Activated CD8-positive, alpha-beta memory T cell treated with anti-CD3 and anti-CD28 coated beads, Interleukin-2, amount 50 U/mL, for 48 hours (primary cell): Measurements from ENCODE around the gene IBTK.
"Not testable (repeated sequence)": the region's sequence is repeated elsewhere in the genome, so short reads cannot be mapped to it uniquely, and the experiment has no call there.

Experiments used
- DNase-seq: peaks from one replicate; pipeline ENCODE4 v3.0.0-alpha.2; 2020

Gene IBTK

DNA sequence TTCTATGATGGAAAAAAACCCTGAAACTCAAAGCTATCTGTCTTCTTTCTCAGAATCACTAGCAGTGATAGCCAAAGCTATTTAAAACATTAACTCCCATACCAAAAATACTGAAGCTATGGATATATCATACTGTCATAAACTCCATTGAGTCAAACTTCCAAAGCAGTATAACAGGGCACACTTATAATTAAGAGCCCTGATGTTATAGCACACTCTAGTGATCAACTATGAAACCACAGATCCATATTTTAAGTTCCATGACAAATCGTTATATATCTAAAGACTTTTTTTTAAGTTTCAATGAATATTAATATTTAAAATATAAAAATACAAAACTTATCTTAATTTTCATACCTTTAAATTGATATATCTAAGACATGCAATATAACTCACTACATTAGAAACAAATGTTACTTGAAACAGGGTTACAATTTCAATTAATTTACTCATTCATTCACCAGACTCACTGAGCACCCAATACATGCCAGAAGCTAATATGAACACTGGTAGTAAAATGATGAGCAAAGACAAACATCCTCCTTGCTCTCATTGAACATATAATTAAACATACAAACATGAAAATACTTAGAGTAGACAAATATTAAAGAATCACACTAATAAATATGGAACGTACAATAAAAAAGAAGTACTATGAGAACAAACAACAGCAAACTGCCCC lies 69.3 kb downstream of the IBTK start:
- DNase-seq: no peak

DNA sequence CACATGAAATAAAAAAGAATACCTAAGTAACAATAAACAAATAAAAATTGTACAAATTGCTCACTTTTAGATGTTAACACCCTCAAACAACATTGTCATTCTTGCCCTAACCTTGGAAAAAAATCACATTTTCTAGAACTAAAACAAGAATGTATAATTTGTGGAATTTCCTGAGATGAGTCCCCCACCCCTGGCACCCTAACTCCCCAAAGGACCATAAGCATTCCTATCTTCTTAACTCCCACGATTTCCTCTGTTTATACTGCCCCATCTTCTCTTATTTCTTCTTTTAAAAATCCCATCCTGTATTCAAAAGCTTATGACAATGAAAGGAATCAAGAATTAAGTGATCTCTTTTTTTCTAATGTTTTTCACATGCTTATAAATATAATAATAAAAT lies 70.9 kb downstream of the IBTK start:
- no peak for DNase-seq

DNA sequence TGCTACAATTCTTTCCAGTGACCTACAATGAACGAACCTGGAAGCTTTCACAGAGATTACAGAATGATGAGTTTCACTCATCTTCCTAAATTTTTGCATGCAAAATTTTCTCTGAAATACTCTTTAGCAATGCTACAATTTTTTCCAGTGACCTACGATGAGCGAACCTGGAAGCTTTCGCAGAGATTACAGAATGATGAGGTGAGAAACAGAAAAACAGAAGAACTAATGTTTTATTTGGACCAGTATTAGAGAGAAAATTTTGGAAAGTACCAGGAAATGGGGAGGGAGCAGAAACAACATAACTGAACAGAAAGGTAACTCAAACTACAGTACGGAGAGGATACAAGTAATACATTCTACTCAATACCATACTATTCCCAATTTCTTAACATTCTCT lies 75.0 kb downstream of the IBTK start:
- DNase-seq: no peak

DNA sequence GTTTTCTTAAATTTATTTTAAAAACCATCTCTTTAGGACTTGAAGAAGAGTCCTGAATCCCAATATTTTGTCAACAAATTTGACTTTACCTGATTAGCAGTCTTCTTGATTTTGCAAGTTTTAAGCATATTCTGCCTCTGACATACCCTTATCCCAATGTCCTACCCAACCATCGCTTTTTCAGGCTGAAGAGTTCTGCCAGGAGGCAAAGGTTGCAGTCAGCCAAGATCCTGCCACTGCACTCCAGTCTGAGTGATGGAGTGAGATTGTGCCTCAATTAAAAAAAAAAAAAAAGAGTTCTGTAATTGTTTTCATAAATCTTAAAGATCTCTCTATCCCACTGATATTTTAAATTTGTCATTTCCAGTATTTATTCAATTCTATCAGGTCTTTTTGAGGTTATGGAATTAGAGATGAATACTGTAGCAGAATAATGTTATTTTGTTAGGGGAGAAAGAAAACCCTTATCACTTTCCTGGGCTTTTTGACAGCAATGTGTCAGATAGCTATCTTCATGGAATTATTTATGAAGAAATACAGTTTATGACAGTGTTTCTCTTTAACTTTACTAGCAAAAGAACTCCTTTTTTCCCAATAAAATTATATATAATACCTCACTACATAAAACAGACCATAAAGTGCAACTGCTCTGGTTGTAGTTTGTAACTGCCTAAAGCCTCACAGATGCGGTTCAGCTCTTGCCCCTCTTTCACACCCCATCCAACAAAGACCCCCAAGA lies 78.2 kb downstream of the IBTK start:
- DNase-seq: no peak

DNA sequence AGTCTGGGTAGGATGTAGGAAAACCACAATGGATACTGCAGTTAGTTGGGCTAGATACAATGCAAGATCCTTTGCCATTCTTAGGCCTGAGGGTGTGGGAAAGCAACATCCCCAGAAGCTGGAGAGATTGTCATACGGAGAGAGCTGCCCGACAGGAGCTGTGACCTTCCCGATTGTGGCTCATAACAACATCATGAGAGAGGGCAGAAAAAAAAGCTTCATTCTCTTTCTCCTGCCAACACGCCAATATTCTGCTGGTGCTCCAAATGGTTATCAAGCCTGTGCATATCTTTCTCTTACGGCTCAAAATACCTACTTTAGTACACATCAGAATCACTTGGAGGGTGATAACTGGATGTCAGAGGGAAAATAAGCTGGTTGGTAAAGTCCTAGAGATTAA lies 81.1 kb downstream of the IBTK start:
- DNase-seq: no peak

DNA sequence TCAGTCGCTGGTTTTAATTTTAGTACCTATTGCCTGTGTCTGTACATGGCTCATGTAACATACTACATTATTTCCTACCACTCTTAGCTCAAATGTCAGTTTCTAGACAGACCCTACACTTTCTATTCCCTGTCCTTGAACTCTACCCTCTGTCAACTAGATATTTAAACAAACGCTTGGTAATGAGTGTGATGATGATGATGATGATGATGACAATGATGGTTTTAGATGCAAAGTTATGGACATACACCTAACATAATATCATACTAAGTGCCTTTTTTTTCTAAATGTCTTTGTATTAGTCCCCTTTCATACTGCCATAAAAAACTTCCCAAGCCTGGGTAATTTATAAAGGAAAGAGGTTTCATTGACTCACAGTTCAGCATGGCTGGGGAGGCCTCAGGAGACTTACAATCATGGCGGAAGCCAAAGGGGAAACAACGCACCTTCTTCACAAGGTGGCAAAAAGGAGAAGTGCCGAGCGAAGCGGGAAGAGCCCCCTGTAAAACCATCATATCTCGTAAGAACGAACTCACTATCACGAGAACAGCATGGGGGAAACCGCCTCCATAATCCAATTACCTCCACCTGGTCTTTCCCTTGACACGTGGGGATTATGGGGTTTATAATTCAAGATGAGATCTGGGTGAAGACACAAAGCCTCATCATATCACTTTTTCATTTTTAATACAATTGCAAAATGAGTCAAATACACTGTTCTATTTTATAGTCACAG lies 87.1 kb downstream of the IBTK start:
- no peak for DNase-seq

DNA sequence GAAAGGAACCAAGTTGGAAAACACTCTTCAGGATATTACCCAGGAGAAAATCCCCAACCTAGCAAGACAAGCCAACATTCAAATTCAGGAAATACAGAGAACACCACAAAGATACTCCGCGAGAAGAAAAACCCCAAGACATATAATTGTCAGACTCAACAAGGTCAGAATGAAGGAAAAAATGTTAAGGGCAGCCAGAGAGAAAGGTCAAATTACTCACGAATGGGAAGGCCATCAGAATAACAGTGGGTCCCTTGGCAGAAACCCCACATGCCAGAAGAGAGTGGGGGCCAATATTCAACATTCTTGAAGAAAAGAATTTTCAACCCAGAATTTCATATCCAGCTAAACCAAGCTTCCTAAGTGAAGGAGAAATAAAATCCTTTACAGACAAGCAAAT lies 94.8 kb downstream of the IBTK start:
- DNase-seq: not testable (repeated sequence)

DNA sequence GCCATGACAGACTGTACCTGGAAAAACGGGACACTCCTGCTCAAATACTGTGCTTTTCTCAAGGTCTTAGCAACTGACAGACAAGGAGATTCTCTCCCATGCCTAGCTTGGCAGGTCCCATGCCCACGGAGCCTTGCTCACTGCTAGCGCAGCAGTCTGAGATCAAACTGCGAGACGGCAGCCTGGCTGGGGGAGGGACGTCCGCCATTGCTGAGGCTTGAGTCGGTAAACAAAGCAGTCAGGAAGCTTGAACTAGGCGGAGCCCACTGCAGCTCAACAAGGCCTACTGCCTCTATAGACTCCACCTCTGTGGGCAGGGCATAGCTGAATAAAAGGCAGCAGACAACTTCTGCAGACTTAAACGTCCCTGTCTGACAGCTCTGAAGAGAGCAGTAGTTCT lies 96.4 kb downstream of the IBTK start:
- DNase-seq: not testable (repeated sequence)

DNA sequence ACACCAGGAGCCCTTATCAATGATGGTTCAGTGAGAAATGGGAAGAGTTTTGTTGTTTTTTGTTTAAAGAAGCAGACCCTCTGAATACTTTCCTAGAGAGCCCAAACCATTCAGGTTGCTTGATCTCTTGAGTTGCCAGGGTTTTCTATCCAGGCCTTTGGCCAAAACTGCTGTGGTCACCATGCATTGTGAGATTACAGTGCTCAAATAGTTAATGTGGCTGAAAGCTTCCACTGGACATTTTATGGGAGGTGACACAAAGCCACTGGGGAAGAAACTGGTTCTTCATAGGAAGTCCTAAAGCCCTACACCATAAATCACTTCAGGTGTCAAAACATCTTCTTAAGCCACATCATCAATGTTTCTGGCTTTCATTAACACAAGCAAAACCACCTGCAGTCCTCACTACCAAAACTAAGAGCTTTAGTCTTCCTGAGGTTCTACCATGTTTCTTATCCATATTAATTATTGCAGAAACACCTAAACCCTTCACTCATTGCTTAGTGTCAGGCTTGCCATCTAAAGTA lies 101.6 kb downstream of the IBTK start:
- no peak for DNase-seq

DNA sequence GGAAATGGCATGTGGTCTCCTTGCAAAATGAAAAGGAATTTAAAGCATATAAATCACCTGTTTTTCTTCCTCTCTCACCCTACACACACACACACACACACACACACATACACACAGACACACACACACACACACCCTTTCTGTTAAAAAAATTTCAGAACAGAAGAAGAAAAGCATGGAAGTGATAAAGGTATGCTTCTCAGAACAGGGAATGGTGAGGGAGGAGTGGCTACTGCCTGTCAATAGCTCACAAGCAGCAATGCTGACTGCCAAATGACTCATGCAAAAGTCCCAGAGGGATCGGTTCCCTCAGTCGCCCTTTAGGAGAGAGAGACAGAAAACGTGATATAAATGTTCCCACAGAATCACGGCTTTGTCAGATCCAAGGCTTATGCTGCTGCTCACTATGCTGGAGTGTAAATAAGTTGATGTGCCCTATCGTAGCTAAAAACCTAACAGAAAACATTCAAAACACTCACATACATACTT lies 102.6 kb downstream of the IBTK start:
- no peak for DNase-seq

DNA sequence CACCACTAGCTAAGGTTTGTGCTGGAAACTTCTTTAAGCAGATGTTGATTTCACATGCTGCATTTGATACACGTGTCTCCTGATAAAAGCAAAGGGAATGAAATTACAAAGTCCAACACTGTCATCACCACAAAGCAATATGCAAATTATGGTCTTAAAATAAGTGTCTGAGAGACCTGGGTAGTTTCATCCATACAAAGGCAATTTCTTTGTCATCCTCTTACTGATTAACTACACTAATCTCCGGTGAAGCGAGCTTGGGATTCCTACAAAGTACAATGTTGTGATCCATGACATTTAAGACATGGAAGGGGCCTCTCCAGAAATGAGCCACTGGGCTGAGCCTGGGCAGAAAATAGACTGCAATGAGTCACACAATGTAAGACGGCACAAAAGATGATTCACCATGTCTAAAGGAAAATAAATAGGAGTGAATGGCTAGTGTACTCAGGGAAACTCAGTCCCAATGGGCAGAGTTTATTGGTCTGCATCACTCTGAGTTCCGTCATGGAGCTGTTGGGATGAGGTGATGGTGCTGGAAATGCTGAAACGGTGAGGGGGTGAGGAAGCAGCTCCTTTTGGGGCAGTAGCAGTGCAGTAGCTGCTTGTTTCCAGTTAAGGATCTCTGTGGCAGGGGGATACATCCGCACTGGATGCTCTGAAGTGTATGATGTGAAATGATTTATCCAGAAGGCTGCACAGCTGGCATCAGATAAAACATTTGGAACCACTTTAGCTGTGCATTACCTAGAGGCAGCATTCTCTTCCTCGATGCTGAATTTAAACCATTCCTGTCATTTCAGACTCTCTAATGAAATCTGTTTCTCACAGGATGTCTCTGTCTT lies 103.3 kb downstream of the IBTK start:
- DNase-seq: no peak

DNA sequence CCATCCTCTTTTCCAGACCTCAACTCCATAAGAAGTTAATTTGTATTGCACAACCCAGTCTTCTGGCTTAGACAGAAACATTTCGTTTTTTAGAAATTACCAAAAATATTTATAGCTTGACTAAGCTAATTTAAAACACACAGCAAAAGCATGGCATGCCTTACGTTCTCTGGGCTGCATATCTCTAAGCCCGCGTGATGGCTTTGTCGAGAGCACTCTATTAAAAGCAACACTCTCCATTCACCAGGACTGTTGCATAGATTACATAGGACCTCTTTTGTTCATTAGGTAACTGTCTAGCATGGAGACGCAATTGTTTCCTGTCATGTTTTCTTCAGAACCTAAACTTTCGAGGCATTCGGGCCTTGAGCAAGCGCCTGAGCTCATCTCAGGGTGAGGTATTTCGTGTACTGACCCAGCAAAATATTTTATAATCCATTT lies 104.5 kb downstream of the IBTK start:
- DNase-seq: no peak

DNA sequence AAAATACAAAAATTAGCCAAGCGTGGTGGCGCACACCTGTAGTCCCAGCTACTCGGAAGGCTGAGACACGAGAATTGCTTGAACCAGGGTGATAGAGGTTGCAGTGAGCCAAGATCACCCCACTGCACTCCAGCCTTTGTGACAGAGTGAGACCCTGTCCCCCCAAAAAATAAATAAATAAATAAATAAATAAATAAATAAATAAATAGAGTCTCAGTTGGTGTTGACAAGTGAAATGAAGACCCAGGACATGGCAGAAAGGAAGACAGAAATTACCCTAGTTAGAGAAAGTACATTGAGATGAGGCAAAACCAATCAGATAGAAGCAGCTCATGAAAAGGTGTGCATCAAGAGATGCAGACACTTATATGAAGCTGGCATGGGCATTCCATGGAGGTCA lies 105.0 kb downstream of the IBTK start:
- no peak for DNase-seq

DNA sequence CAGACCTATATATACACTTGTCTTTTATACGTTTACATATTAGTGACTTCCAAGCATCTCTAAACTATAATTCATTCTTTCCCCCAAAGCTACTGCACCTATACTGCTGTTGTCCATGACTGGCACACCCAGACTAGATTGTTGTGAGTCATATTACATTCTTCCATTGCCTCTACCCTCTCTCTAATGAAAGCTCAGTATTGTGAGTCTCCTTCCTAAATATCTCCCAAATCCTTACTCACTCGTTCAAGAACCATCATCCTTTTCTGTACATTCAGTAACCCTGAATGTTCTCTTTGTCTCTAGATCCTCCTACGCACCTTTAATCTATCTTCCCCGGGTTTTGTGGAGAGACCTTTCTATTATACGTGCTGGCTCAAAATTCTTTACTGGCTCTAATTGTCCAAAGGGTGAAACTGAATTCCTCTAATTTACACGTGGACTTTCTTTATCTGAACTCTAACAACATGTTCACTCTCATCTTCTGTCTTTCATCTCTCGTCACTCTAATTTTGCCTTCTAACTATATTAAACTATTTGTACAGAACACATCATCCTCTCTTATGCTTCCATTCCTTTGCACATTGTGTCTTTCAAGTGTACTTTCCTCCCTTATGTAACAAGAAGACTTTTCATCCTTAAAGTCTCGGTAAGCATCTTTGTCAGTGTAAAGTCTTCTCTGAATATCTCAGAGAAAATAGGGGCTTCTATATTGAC lies 109.3 kb downstream of the IBTK start:
- DNase-seq: no peak

DNA sequence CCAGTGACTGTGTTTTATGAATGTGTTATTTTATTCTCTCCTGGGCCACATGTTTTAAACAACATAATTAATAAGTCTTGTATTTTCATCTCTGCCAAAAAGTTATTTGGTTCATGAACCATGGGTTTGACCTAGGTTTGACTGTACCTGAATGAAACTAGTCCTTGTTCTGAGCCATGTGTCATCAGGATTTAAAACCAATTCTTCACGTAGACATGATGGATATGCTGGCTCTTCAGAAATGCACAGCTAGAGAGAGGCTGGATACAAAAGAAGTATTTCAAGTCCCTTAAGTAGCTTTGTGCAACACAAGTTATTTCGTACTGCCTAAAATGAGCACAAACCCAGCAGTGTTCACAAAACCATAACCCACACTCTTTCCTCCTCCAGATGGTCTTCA lies 116.1 kb downstream of the IBTK start:
- DNase-seq: no peak

DNA sequence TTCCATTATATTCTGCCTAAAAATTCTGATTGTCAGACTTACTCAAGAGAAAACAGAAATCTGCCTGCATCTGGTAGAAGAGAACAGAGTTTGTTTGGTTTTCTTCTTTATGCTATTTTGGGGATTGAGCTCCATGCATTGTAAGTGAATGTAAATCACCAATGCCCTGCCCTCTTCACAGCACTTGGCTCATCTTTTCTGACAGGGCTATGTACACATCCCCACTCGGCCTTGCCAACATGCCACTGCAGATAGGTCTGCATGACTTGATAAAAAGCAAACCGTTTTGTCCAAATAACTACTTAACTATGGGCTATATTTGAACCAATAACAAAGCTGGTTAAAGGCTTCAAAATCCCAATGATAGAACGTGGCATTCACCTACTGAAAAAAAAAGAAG lies 117.7 kb downstream of the IBTK start:
- no peak for DNase-seq

DNA sequence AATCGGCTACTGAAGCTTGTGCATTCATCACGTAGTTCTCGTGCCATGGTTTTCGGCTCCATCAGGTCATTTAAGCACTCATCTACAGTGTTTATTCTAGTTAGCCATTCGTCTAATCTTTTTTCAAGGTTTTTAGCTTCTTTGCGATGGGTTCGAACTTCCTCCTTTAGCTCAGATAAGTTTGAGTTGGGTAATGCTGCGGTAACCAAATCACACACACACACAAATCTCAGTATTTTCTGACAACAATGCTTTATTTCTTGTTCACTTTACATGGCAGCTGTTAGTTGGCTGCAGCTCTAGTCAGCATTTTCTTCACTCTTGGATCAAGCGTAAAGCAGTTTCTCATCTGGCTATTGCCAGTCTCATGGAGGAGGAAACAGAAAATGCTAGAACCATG lies 118.6 kb downstream of the IBTK start:
- not testable (repeated sequence) for DNase-seq

DNA sequence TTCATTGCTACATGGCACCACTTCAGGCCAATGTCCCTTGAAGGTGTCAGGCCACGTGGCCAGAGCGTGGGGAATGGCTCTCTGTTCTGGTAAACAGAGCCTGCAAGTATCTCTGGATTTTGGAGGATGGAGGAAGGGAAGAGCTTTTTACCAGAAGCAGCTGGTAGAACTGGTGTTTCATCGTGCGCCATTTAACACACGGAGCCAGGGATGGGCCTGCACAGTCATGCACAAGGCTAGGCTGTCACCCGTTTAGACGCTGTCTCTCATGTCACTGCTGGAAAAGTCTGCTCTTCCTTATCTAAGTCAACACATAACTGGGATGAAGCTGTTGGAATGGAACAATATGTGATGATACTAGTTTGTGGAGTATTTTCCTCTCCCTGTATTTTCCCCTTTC lies 123.9 kb downstream of the IBTK start:
- DNase-seq: no peak
